Naive thymus-derived CD8-positive, alpha-beta T cell (primary cell): Measurements from ENCODE around the gene MATK. TPM values are rescaled to one million over a fixed set of nuclear protein-coding genes. Genes with fewer than 3 reads are reported as not detected.

Experiments
- ATAC-seq, 2 donors: fragments of 150-1000 bp; cut with Tn5 transposase in 1 of 2; sonication (Bioruptor Pico), chemical (Tn5 transposase) in 1 of 2; 1 replicate in 1 of 2; 2 replicates in 1 of 2; pipeline ENCODE4 v1.10.0; 2021; ENCODE audit warnings: mild to moderate bottlenecking in 2 of 2, moderate library complexity in 2 of 2
- POLR2A ChIA-PET: fragments of 350-600 bp; sonication (Branson Sonifier 250); formaldehyde crosslinking; loops from one replicate; lab custom pipeline; 2021; ENCODE audit warnings: antibody characterized with exemption; lab: Charles Lee
- DNase-seq, 10 donors: peaks; one replicate each; pipeline versions ENCODE4 v3.0.0 to v3.0.0-alpha.2; 2020 to 2022
- H3K27ac Mint-ChIP-seq, 10 donors: one replicate each; pipeline ENCODE4 v1.8.0; 2020 to 2022; ENCODE audit warnings: mild to moderate bottlenecking in 10 of 10, mixed read lengths in 10 of 10, moderate library complexity in 4 of 10, inconsistent platforms in 1 of 10
- H3K27me3 Mint-ChIP-seq, 5 donors: one replicate each; pipeline ENCODE4 v1.8.0; 2021 to 2022; ENCODE audit warnings: mixed read lengths in 5 of 5
- H3K36me3 Mint-ChIP-seq, 3 donors: one replicate each; pipeline ENCODE4 v1.8.0; 2020 to 2022; ENCODE audit warnings: mixed read lengths in 3 of 3, mild to moderate bottlenecking in 2 of 3, inconsistent platforms in 1 of 3
- H3K4me1 Mint-ChIP-seq, 4 donors: one replicate each; pipeline ENCODE4 v1.8.0; 2021 to 2022; ENCODE audit warnings: mixed read lengths in 4 of 4
- H3K4me3 Mint-ChIP-seq, 10 donors: one replicate each; pipeline ENCODE4 v1.8.0; 2020 to 2022; ENCODE audit warnings: mild to moderate bottlenecking in 10 of 10, mixed read lengths in 10 of 10, moderate library complexity in 6 of 10, inconsistent platforms in 1 of 10
- H3K9me3 Mint-ChIP-seq, 9 donors: one replicate each; pipeline ENCODE4 v1.8.0; 2020 to 2022; ENCODE audit warnings: mixed read lengths in 9 of 9, mild to moderate bottlenecking in 3 of 9, inconsistent platforms in 1 of 9, moderate library complexity in 1 of 9
- polyA plus RNA-seq, 3 donors: library from polyadenylated mRNA; unstranded; fragments of 300-500 nt; fragmentation: Illumina TruSeq; gene quantifications; one replicate each; pipeline ENCODE4 v1.2.3, GENCODE V29; 2021
- total RNA-seq, 8 experiments: library from RNA in 2 of 8; stranded (reverse) in 2 of 8; gene quantifications; one replicate each; pipeline ENCODE4 v1.2.3 and lab custom pipeline; 2021 to 2026

MATK gene, protein sequence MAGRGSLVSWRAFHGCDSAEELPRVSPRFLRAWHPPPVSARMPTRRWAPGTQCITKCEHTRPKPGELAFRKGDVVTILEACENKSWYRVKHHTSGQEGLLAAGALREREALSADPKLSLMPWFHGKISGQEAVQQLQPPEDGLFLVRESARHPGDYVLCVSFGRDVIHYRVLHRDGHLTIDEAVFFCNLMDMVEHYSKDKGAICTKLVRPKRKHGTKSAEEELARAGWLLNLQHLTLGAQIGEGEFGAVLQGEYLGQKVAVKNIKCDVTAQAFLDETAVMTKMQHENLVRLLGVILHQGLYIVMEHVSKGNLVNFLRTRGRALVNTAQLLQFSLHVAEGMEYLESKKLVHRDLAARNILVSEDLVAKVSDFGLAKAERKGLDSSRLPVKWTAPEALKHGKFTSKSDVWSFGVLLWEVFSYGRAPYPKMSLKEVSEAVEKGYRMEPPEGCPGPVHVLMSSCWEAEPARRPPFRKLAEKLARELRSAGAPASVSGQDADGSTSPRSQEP
- 1 to 10 TPM; 1.7 to 2.9 TPM for total RNA-seq
- polyA plus RNA-seq = 10 to 100 TPM; 25.2 to 69.6 (median 25.9) TPM
- total RNA-seq (lab: John Stamatoyannopoulos, UW) = 5.4 to 120 (median 22.6) reads per million in 6 experiments

DNA sequence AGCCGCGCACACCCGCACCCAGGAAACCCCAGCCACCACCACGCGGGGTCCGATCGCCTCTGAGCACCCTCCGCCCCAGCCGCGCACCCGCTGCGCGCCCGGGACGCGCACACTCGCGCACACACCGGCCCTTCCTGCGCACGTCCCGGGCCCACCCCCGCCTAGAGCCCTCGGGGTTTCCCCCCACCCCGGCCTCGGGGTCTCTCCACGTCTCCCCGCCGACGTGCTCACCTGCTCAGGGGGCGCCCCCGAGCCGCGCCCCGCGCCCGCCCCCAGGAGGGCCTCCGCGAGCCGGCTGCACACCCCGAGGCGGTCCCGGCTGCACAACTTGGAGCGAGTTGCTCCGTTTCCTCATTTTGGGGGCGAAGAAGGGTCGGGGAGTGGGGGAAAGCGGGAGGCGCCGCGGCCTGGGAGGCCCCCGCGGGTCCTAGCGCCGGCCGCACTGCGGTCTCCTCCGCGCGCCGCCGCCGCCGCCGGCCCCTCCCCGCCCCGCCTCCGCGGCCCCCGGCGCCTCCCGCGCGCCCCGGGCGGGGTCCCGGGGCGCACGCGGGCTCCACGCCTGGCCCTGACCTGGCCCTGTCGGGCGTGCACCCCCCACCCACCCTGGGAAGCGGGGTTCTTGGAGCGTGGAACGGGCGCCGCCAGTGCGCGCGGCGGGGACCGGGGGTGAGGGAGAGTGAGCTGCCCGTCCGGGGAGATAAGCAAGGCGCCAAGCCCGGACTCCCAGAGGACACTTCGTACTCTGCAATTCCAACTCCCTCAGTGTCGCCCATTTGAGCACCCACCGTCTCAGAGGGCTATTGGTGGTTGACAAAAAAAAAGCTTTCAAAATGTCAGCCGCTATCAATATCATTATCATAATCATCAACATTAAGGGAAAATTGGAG, at the start of gene MATK:
MATK (minus strand) TSS at position 444 of the 887 bp plus-strand sequence. CDS start 1,246 bp downstream, outside the sequence.
- ATAC-seq (peak; percentile 55 to 59), DNase-seq (peak in 6 of 10 donors; percentile 22 to 45 (median 36))
- H3K9me3 Mint-ChIP-seq = peaks cover 0 to 23% (median 15%) of the 10 kb centered on the region in 9 donors
- POLR2A ChIA-PET = interaction anchor here (0.7 to 1.4 kb wide), 6 partner anchors 15 to 98 kb away, joined by 3 to 7 read pairs (median 3); partner anchors contain the start of genes APBA3 and MRPL54
- peaks cover 12 to 42% (median 24%) of the 10 kb centered on the region in 4 donors for H3K4me1 Mint-ChIP-seq
- H3K27me3 Mint-ChIP-seq = no peaks in the 10 kb centered on the region
- H3K4me3 Mint-ChIP-seq = peak within 1 kb of the TSS; percentile 72 to 89 (median 82)
- peak within 1 kb of the TSS in 5 of 10 donors; percentile 29 to 77 (median 72) for H3K27ac Mint-ChIP-seq
- peaks cover 10 to 20% (median 12%) of the 10 kb centered on the region in 3 donors for H3K36me3 Mint-ChIP-seq

DNA sequence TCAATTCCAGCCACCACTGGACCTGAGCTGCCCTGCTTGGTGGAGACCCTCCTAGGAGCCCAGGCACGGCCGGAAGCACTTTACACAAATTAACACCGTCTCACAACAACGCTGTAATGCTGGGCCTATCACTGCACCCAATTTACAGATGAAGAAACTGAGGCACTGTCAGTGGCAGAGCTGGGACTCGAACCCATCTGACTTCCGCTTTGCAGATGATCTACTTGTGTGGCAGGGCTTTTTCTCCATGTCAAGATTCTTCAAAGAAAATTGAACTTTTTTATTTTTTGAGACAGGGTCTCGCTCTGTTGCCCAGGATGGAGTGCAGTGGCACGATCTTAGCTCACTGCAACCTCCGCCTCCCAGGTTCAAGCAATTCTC, 48.9 kb upstream of the MATK start:
- POLR2A ChIA-PET = no interaction called here
- H3K27ac Mint-ChIP-seq = no peak overlapping the region

DNA sequence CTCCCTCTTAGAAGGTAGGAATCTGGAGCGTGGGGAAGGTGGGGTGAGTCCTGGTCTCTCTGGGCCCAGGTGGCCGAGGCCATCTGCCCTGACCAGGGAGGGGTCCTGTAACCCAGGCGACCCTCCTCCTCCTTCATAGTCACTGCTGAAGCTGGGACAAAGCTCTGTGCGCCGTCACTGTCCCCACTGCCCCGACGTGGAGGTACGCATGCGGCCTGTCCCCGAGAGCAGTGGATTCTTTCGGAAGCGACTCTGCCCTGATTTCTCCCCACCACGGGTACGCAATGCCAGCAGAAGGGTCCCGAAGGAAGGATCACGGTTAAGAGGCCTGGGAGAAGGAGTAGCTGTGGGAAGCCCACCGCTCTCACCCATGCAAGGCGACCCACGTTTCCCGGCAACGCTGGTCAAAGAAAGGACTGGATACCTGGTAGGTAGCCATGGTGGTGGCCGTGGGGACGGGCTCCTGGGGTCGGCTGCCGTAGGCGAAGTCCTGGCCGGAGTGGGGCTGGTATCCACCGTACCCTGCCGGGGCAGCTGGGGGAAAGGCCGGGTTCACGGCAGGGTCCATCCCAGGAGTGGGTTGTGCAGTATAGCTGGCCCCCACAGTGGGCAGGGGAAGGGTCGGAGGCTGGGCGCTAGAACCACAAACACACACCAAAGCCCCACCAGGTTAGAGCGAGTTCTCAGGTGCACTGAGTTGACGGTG, 48.3 kb upstream of the MATK start:
- no peak overlapping the region for H3K27ac Mint-ChIP-seq
- DNase-seq = no peak
- peaks cover 0 to 5% (median 0%) of the 10 kb centered on the region in 5 donors for H3K27me3 Mint-ChIP-seq
- H3K36me3 Mint-ChIP-seq = no peaks in the 10 kb centered on the region
- H3K9me3 Mint-ChIP-seq = no peaks in the 10 kb centered on the region
- POLR2A ChIA-PET = interaction anchor here (0.6 kb wide), 1 partner anchor 74 kb away, joined by 3 read pairs; no protein-coding TSS in a partner anchor
- H3K4me1 Mint-ChIP-seq = peaks cover 0 to 10% (median 0%) of the 10 kb centered on the region in 4 donors
- no peak for ATAC-seq
- no peak overlapping the region for H3K4me3 Mint-ChIP-seq

More for the DNA sequence above, 48.9 kb upstream of the MATK start:
- DNase-seq (no peak), ATAC-seq (no peak)
- H3K36me3 Mint-ChIP-seq = no peaks in the 10 kb centered on the region
- H3K4me1 Mint-ChIP-seq = peaks cover 0 to 10% (median 0%) of the 10 kb centered on the region in 4 donors
- H3K4me3 Mint-ChIP-seq = no peak overlapping the region
- H3K9me3 Mint-ChIP-seq = no peaks in the 10 kb centered on the region
- peaks cover 0 to 5% (median 0%) of the 10 kb centered on the region in 5 donors for H3K27me3 Mint-ChIP-seq

DNA sequence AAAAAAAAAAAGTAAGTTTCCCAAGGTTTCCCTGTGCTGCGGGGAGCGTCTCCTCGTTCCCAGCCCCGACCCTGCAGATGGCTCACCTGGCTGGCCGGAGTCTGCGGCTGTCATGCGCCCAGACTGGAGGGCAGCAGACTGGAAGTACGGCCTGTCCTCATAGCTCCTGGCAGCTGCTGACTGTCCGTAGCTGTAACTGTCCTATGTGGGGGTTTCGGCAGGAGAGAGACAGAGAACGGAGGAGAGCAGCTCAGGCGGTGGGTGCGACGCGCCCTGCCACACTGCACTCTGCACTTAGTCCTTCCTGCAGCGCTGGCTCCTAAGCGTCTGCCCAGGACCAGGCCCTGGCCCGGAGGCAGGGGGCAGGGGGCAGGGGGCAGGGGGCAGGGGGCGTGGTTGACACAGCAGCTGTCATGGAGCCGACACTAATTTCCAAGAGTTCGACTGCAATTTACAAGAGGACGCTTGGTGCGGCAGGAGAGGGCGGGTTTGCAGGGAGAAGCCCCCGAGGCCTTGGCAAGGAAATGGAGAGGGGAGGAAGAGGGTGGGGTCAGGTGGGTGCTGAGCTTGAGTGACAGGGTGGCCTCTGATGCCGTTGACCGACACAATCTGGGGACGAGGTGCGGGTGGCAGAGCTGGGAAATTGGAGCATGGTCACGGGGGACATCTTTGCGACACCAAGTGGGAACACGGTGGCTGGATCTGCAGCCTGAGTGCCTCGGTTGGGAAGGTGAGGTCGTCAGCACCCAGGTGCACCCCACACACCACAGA, 47.6 kb upstream of the MATK start:
- POLR2A ChIA-PET = interaction anchor here (0.6 kb wide), 2 partner anchors 65 to 73 kb away, joined by 3 to 6 read pairs; no protein-coding TSS in a partner anchor
- Mint-ChIP-seq H3K27me3 (peaks cover 0 to 5% (median 0%) of the 10 kb centered on the region in 5 donors), H3K4me1 (peaks cover 0 to 10% (median 0%) of the 10 kb centered on the region in 4 donors), H3K27ac (no peak overlapping the region), H3K36me3 (no peaks in the 10 kb centered on the region), H3K4me3 (no peak overlapping the region), H3K9me3 (no peaks in the 10 kb centered on the region)
- ATAC-seq (no peak), DNase-seq (no peak)

DNA sequence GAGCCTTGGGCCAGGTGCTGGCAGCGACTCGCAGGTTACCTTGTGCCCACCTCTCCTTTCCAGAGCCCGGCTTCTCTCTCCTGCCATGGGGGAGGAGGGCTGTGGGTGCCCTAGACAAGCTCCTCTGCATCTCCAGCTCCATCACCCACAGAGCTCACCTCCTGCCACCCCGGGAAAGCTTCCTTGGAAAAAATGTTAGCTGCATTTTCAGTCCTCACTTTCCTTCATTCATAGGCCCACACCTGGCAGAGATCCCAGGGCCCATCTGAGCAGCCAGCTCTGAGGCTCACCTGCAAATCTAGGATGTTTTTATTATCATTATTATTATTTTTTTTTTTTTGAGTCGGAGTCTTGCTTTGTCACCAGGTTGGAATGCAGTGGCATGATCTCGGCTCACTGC, 45.8 kb upstream of the MATK start:
- H3K27me3 Mint-ChIP-seq = peaks cover 0 to 5% (median 0%) of the 10 kb centered on the region in 5 donors
- H3K27ac Mint-ChIP-seq = no peak overlapping the region
- no peak for DNase-seq
- H3K4me1 Mint-ChIP-seq = peaks cover 0 to 6% (median 3%) of the 10 kb centered on the region in 4 donors
- no peaks in the 10 kb centered on the region for H3K9me3 Mint-ChIP-seq
- ATAC-seq = no peak
- no peak overlapping the region for H3K4me3 Mint-ChIP-seq
- H3K36me3 Mint-ChIP-seq = no peaks in the 10 kb centered on the region
- POLR2A ChIA-PET = interaction anchor here (1.0 kb wide), 1 partner anchor 9 kb away, joined by 3 read pairs; no protein-coding TSS in a partner anchor

DNA sequence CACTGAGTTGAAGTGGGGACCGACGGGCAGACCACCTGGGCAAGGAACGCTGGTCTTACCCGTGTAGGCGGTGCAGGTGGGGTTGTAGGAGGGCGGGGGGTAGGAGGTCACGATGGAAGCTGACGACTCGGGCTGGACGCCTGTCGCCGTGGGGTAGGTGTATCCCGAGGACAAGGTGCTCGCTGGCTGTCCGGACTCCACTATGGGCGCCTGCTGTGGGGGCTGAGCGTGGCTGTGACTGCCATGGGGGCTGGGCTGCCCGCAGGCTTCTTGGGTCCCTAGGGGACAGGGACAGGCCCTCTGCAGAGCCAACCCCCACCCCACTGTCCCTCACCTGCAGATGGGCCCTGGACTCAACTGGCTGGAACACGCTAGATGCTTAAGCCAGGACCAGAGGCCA, 45.4 kb upstream of the MATK start:
- H3K9me3 Mint-ChIP-seq = no peaks in the 10 kb centered on the region
- no peak overlapping the region for H3K27ac Mint-ChIP-seq
- H3K27me3 Mint-ChIP-seq = peaks cover 0 to 5% (median 0%) of the 10 kb centered on the region in 5 donors
- DNase-seq (peak in 1 of 10 donors; percentile 16), ATAC-seq (no peak)
- POLR2A ChIA-PET = interaction anchor here (1.0 kb wide), 1 partner anchor 9 kb away, joined by 3 read pairs; no protein-coding TSS in a partner anchor
- no peaks in the 10 kb centered on the region for H3K36me3 Mint-ChIP-seq
- H3K4me1 Mint-ChIP-seq = peaks cover 0 to 6% (median under 1%) of the 10 kb centered on the region in 4 donors
- H3K4me3 Mint-ChIP-seq = no peak overlapping the region

DNA sequence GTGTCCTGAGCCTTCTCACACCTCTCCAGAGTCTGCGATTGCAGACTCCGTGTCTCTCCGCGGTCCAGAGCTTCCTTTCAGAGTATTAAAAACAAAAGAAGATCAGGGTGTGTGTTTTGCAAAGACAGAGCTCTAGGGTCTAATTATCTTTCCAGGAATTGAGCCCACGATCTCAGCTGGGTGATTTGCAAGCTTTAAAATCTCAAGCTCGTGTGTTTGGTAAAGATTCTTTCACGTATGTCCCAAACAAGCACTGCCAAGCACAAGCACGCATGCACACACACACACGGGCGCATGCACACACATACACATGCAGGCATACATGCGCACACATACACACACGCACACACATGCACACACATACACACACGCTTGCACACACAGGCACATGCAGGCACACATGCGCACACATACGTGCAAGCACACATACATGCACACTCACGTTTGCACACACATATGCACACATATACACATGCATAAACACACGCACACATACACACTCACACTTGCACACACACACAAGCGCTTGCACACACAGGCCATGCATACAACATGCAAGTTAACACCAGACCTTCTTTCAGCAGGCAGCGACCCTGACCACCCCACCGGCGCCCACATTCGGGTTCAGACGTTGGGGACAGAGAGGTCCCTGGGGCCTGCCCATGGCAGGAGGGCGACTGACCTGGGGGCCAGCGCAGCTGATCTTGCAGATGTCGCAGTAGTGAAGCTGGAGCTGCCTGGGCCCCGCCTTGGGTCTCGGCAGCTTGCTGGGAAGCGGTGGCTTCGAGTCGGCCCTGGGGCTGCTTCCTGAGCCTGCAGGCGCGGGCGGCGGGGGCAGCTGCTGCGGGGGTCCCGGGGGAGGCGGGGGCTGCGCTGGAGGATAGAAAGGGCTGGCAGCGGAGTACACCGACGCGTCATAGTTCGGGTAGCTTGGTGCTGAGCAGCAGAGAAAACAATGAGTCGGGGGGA, 44.7 kb upstream of the MATK start:
- DNase-seq = no peak
- Mint-ChIP-seq H3K36me3 (no peaks in the 10 kb centered on the region), H3K9me3 (no peaks in the 10 kb centered on the region), H3K27ac (peak overlapping the region in 1 of 10 donors; percentile 43), H3K4me3 (no peak overlapping the region), H3K27me3 (peaks cover 0 to 5% (median 0%) of the 10 kb centered on the region in 5 donors), H3K4me1 (peaks cover 0 to 6% (median 0%) of the 10 kb centered on the region in 4 donors)
- POLR2A ChIA-PET = interaction anchor here (0.6 kb wide), 1 partner anchor 310 kb away, joined by 3 read pairs; no protein-coding TSS in a partner anchor
- ATAC-seq = no peak

DNA sequence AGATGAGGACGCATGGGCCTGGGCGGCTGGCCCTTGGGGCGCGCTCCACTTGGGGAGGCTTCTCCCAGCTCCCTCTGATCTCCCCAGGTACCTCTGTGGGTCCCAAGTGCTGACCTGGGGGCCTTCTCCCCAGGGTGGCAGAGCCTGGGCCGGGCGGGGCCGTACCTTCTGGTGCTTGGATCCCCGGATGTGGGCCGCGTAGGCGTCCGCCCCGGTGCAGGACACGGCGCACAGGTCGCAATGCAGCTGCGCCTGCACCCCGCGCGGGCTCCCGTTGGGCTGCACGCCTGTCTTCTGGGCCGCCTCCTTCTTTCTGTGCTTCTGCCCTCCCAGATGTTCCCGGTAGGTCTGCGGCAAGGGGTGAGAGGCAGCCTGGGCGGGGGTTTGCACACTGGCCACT, 41.1 kb upstream of the MATK start:
- Mint-ChIP-seq H3K27me3 (peaks cover 0 to 3% (median 0%) of the 10 kb centered on the region in 5 donors), H3K36me3 (no peaks in the 10 kb centered on the region), H3K9me3 (no peaks in the 10 kb centered on the region), H3K4me3 (no peak overlapping the region), H3K27ac (no peak overlapping the region), H3K4me1 (peaks cover 0 to 6% (median 0%) of the 10 kb centered on the region in 4 donors)
- no peak for DNase-seq
- ATAC-seq = no peak
- POLR2A ChIA-PET = no interaction called here

DNA sequence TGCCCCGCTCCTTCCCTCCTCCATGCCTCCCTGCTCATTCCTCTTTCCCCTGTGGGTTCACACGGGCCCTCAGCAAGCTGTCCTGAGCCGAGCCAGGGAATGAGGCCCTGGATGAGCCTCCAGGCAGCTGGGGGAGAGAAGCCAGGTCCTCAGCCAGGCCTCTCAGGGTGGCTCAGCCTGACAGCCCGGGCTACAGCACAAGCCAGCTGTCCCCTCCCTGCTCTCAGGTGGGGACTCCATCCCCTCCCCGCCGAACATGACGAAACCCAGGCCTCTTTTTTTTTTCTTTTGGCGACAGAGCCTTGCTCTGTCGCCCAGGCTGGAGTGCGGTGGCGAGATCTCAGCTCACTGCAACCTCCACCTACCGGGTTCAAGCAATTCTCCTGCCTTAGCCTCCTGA, 40.0 kb upstream of the MATK start:
- no peak for DNase-seq
- ATAC-seq = no peak
- H3K27me3 Mint-ChIP-seq = peaks cover 0 to 2% (median 0%) of the 10 kb centered on the region in 5 donors
- H3K4me3 Mint-ChIP-seq = no peak overlapping the region
- no peaks in the 10 kb centered on the region for H3K36me3 Mint-ChIP-seq
- POLR2A ChIA-PET = no interaction called here
- H3K27ac Mint-ChIP-seq = no peak overlapping the region
- H3K9me3 Mint-ChIP-seq = no peaks in the 10 kb centered on the region
- H3K4me1 Mint-ChIP-seq = peaks cover 6 to 17% (median 10%) of the 10 kb centered on the region in 4 donors

DNA sequence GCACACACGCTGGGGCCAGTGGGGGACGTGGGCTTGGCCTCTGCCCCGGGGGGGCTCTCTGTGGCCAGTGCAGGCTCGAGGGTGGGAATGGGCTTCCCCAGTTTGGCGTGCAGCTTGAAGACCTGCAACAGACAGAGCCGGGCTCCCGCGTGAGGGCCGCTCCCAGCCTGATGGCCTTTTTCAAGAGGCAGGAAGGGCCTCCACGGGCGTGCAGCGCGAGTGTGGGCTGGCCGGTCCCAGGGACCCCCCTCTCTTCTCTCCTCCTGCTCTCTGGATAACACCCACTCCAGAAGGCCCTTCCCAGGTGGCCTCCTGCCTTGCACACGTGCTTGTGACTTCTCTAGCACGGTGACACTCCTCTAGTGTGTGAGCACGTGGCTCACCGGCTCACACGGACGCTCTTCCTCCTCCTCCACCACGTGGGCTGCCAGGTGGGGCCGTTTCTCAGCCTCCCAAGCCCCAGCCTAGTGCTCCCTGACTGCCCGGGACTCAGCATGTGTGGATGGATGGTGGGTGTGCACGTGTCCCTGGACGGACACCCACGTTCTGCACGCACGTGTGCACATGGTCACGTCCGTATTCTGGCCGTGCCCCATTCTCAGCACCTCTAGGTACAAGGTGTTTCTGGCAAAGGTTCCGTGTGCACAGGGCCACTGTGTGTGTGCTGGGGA, 39.2 kb upstream of the MATK start:
- no peaks in the 10 kb centered on the region for H3K36me3 Mint-ChIP-seq
- H3K4me1 Mint-ChIP-seq = peaks cover 6 to 17% (median 13%) of the 10 kb centered on the region in 4 donors
- H3K9me3 Mint-ChIP-seq = no peaks in the 10 kb centered on the region
- H3K27me3 Mint-ChIP-seq = peaks cover 0 to 2% (median 0%) of the 10 kb centered on the region in 5 donors
- no peak for ATAC-seq
- H3K27ac Mint-ChIP-seq = no peak overlapping the region
- POLR2A ChIA-PET = no interaction called here
- H3K4me3 Mint-ChIP-seq = no peak overlapping the region
- DNase-seq = no peak
